RCC 7860 (cell line): ENCODE data around the gene TNNT3.
A peak's percentile ranks its signal among the peaks of the same experiment; 100 is the strongest.
"Not testable (repeated sequence)": the region's sequence is repeated elsewhere in the genome, so short reads cannot be mapped to it uniquely, and the experiment has no call there.

Experiments used
- DNase-seq: peaks from one replicate; pipeline ENCODE4 v3.0.0-alpha.2; 2015; ENCODE audit warnings: low spot score
- FAIRE-seq: peaks from 2 replicates; lab custom pipeline; 2012; peaks lifted over from hg19 to GRCh38; lab: Jason Lieb, UNC

The TNNT3 gene

GRCh38 chr11:1931341-1932104 is 12.0 kb downstream of the TNNT3 start:
- DNase-seq, result no peak
- FAIRE-seq, result no peak

- DNase-seq, result no peak
- FAIRE-seq, result no peak
These were observed 12.6 kb downstream of the TNNT3 start for GRCh38 chr11:1932105-1932480.

GRCh38 chr11:1932681-1933080 is 13.2 kb downstream of the TNNT3 start:
- FAIRE-seq (no peak), DNase-seq (no peak)

GRCh38 chr11:1933416-1934334 is 14.2 kb downstream of the TNNT3 start:
- FAIRE-seq, result no peak
- DNase-seq, result no peak

- no peak for FAIRE-seq
- DNase-seq, result no peak
These were observed 15.0 kb downstream of the TNNT3 start for GRCh38 chr11:1934335-1935155.

GRCh38 chr11:1935156-1936071 is 15.9 kb downstream of the TNNT3 start:
- DNase-seq (no peak), FAIRE-seq (no peak)

GRCh38 chr11:1936072-1936780 is 16.7 kb downstream of the TNNT3 start:
- FAIRE-seq, result no peak
- no peak for DNase-seq

GRCh38 chr11:1936781-1937615 is 17.5 kb downstream of the TNNT3 start:
- FAIRE-seq (no peak), DNase-seq (no peak)

- FAIRE-seq, result no peak
These were observed 18.3 kb downstream of the TNNT3 start for GRCh38 chr11:1937616-1938342.

GRCh38 chr11:1938343-1939005 is 19.0 kb downstream of the TNNT3 start:
- no peak for FAIRE-seq
- no peak for DNase-seq

More at GRCh38 chr11:1937616-1938342, 18.3 kb downstream of the TNNT3 start:
- DNase-seq, result no peak

GRCh38 chr11:1939006-1939625 is 19.6 kb downstream of the TNNT3 start:
- DNase-seq, result no peak
- no peak for FAIRE-seq

GRCh38 chr11:1939788-1940187 is 20.3 kb downstream of the TNNT3 start:
- not testable (repeated sequence) for FAIRE-seq, DNase-seq

- FAIRE-seq (no peak), DNase-seq (no peak)
These were observed 23.2 kb downstream of the TNNT3 start for GRCh38 chr11:1942558-1943260.

GRCh38 chr11:1943576-1943975 is 24.1 kb downstream of the TNNT3 start:
- no peak for DNase-seq

GRCh38 chr11:1943977-1944376 is 24.5 kb downstream of the TNNT3 start:
- peak; percentile 83 for FAIRE-seq
- DNase-seq, result peak; percentile 72

More at GRCh38 chr11:1943576-1943975, 24.1 kb downstream of the TNNT3 start:
- FAIRE-seq, result no peak

- FAIRE-seq (no peak), DNase-seq (no peak)
These were observed 27.4 kb downstream of the TNNT3 start, which contains the start of gene MRPL23 for GRCh38 chr11:1946812-1947484. MRPL23 (plus strand) TSS chr11:1947332; CDS start chr11:1947363, 31 bp downstream.
